ENCODE data around the gene KCNIP3. TPM values are rescaled to one million over a fixed set of nuclear protein-coding genes. Genes with fewer than 3 reads are reported as not detected.

KCNIP3 gene
- total RNA-seq, 1 donor from 2014 or later, result 7.3 TPM

DNA sequence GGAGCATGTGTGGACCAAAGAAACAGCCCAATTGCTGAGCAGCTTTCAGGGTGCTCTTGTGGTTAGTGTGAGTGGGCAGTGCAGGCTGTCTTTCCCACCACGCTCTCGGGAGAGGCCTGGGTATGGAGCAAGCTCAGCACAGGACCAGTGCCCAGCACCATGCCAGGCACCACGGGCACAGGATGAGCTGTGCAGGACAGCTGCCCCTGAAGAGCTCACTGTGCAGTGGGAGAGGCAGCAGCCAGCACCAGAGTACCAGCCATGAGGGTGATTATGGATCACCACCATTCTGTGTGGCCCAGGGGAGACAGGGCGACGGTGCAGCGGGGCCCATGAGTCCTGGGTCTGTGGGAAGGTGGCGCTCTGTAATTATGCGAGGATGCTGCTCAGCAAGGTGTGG is 75.7 kb downstream of the KCNIP3 start:
- Mint-ChIP-seq H3K27ac (ENCODE audit: unreplicated experiment) (no peak overlapping the region), H3K9me3 (ENCODE audit: unreplicated experiment) (peaks cover 2% of the 10 kb centered on the region), H3K36me3 (ENCODE audit: unreplicated experiment) (no peaks in the 10 kb centered on the region), H3K4me1 (ENCODE audit: low read depth, unreplicated experiment) (peaks cover 9% of the 10 kb centered on the region), H3K4me3 (ENCODE audit: unreplicated experiment) (no peak overlapping the region), H3K27me3 (ENCODE audit: unreplicated experiment) (peaks cover 7% of the 10 kb centered on the region)
- no peak for DNase-seq
- TF ChIP-seq, protein P1, sequence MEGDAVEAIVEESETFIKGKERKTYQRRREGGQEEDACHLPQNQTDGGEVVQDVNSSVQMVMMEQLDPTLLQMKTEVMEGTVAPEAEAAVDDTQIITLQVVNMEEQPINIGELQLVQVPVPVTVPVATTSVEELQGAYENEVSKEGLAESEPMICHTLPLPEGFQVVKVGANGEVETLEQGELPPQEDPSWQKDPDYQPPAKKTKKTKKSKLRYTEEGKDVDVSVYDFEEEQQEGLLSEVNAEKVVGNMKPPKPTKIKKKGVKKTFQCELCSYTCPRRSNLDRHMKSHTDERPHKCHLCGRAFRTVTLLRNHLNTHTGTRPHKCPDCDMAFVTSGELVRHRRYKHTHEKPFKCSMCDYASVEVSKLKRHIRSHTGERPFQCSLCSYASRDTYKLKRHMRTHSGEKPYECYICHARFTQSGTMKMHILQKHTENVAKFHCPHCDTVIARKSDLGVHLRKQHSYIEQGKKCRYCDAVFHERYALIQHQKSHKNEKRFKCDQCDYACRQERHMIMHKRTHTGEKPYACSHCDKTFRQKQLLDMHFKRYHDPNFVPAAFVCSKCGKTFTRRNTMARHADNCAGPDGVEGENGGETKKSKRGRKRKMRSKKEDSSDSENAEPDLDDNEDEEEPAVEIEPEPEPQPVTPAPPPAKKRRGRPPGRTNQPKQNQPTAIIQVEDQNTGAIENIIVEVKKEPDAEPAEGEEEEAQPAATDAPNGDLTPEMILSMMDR (IDR thresholded peaks at IDR 0.05; ENCODE audit: partially characterized antibody, unreplicated experiment), result no peak

DNA sequence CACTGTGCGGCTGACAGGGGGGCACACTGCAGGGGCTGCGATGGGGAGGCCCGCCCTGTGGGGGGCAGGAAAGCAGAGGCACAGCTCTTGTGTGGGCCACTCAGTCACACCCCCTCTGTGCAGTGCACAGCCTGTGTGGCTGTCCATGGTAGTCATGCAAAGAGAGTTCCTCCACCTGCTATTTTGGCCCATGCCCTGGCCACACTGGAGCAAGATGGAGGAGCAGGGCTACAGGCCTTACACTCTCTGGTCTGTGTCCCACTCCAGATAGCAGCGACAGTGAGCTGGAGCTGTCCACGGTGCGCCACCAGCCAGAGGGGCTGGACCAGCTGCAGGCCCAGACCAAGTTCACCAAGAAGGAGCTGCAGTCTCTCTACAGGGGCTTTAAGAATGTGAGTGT is 76.9 kb downstream of the KCNIP3 start:
- H3K27ac Mint-ChIP-seq (ENCODE audit: unreplicated experiment), result no peak overlapping the region
- DNase-seq, result no peak
- no peaks in the 10 kb centered on the region for H3K36me3 Mint-ChIP-seq (ENCODE audit: unreplicated experiment)
- peaks cover 7% of the 10 kb centered on the region for H3K27me3 Mint-ChIP-seq (ENCODE audit: unreplicated experiment)
- peaks cover 9% of the 10 kb centered on the region for H3K4me1 Mint-ChIP-seq (ENCODE audit: low read depth, unreplicated experiment)
- H3K9me3 Mint-ChIP-seq (ENCODE audit: unreplicated experiment), result peaks cover 2% of the 10 kb centered on the region
- TF ChIP-seq, protein P1 (IDR thresholded peaks at IDR 0.05; ENCODE audit: partially characterized antibody, unreplicated experiment), result no peak
- H3K4me3 Mint-ChIP-seq (ENCODE audit: unreplicated experiment), result no peak overlapping the region

DNA sequence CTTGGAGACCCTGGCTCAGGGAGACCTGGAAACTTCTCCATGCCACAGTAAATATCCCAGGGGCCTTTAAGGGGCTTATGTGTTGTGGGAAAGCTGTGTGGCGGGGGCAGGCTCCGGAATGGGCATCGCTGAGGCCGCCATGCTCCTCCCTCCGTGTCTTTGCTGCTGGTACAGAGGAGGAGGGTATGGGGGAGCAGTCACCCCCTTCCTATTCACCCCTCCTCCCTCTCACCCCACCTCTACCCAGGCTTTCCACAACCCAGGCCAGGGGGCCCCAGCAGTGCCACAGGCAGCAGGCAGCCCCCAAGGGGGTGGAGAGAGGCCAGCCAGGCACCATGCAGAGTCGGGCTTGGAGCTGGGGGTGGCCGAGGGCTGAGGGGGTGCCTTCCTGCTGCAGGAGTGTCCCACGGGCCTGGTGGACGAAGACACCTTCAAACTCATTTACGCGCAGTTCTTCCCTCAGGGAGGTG is 77.3 kb downstream of the KCNIP3 start:
- H3K27me3 Mint-ChIP-seq (ENCODE audit: unreplicated experiment), result peaks cover 7% of the 10 kb centered on the region
- H3K9me3 Mint-ChIP-seq (ENCODE audit: unreplicated experiment), result peaks cover 2% of the 10 kb centered on the region
- no peak overlapping the region for H3K4me3 Mint-ChIP-seq (ENCODE audit: unreplicated experiment)
- peaks cover 9% of the 10 kb centered on the region for H3K4me1 Mint-ChIP-seq (ENCODE audit: low read depth, unreplicated experiment)
- no peaks in the 10 kb centered on the region for H3K36me3 Mint-ChIP-seq (ENCODE audit: unreplicated experiment)
- TF ChIP-seq, protein P1 (IDR thresholded peaks at IDR 0.05; ENCODE audit: partially characterized antibody, unreplicated experiment), result no peak
- H3K27ac Mint-ChIP-seq (ENCODE audit: unreplicated experiment), result no peak overlapping the region
- no peak for DNase-seq

DNA sequence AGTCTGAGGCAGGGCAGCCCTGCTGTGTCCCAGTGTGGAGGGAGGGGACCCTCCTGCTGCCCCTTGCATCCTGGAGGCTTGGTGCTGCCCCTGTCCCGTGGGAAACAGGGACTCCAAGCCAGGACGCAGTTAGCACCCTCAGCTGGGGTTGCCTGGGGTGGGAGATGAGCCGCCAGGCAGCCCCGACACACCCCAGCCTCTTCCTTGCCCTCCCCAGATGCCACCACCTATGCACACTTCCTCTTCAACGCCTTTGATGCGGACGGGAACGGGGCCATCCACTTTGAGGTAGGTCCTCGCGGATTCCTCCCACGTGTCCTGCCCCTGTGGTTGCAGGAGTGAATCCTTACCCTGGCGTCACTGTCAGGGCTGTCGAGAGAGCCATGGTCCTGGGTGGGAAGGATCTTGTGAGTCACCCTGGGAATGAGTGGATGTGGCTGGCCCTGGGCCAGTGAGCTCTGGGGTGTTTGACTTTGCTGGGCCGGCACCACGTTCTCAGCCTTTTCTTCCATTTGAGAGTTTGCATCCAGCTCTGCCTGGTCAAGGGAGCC is 77.8 kb downstream of the KCNIP3 start:
- DNase-seq, result no peak
- H3K27ac Mint-ChIP-seq (ENCODE audit: unreplicated experiment), result peak overlapping the region; percentile 93
- H3K27me3 Mint-ChIP-seq (ENCODE audit: unreplicated experiment), result peaks cover 11% of the 10 kb centered on the region
- H3K36me3 Mint-ChIP-seq (ENCODE audit: unreplicated experiment), result no peaks in the 10 kb centered on the region
- peaks cover 2% of the 10 kb centered on the region for H3K9me3 Mint-ChIP-seq (ENCODE audit: unreplicated experiment)
- TF ChIP-seq, protein P1 (IDR thresholded peaks at IDR 0.05; ENCODE audit: partially characterized antibody, unreplicated experiment), result no peak
- H3K4me3 Mint-ChIP-seq (ENCODE audit: unreplicated experiment), result no peak overlapping the region
- H3K4me1 Mint-ChIP-seq (ENCODE audit: low read depth, unreplicated experiment), result peaks cover 13% of the 10 kb centered on the region

DNA sequence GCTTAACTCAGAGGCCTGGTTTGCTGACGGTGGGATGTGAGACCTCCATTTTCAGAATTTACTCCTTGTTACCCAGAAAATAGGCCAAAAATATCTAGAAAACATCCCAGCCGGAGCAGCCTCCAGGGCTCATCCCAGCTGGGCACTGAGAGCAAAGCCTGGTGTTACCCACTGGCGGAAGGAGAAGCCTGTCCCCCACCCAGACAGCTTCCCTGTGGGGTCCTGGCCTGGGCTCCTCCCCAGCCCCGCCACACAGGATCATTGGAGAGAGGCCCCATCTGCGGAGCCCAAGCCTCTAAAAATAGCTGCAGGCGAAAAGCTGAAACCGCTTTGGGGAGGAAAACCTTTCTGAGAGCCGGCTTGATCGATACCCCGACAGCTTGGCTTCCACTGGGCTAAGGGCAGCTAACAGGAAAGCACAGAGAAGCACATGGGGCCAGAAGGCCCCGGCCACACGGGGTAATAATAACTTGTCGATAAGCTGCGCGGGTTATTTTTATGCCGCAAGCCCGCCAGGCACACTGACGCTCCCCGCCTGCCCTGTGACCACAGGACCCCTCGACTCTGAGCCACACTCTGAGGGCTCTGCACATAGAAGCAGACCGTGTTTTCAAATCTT is 78.5 kb downstream of the KCNIP3 start:
- H3K4me3 Mint-ChIP-seq (ENCODE audit: unreplicated experiment), result peak overlapping the region; percentile 67
- no peaks in the 10 kb centered on the region for H3K36me3 Mint-ChIP-seq (ENCODE audit: unreplicated experiment)
- peaks cover 12% of the 10 kb centered on the region for H3K27me3 Mint-ChIP-seq (ENCODE audit: unreplicated experiment)
- H3K4me1 Mint-ChIP-seq (ENCODE audit: low read depth, unreplicated experiment), result peaks cover 16% of the 10 kb centered on the region
- peak; percentile 71 for DNase-seq
- H3K9me3 Mint-ChIP-seq (ENCODE audit: unreplicated experiment), result peaks cover 2% of the 10 kb centered on the region
- peak overlapping the region; percentile 93 for H3K27ac Mint-ChIP-seq (ENCODE audit: unreplicated experiment)
- TF ChIP-seq, protein P1 (IDR thresholded peaks at IDR 0.05; ENCODE audit: partially characterized antibody, unreplicated experiment), result no peak
